HepG2 (cell line): Measurements from ENCODE around the gene KIF3C. TPM values are rescaled to one million over a fixed set of nuclear protein-coding genes. Genes with fewer than 3 reads are reported as not detected.

Source experiments
- EZH2 ChIP-seq: conservative IDR thresholded peaks from 2 replicates; pipeline ENCODE4 v1.6.1; 2012; ENCODE audit warnings: mild to moderate bottlenecking, low read depth, low read length, moderate library complexity
- GRHL1 ChIP-seq: sonication (generic); formaldehyde crosslinking; conservative IDR thresholded peaks from 2 replicates; pipeline ENCODE4 v1.8.0; 2022; ENCODE audit warnings: missing genetic modification reagents
- HINFP ChIP-seq: sonication (generic); formaldehyde crosslinking; IDR thresholded peaks from 2 replicates; pipeline ENCODE4 v1.4.0; 2020; ENCODE audit warnings: low read depth, mild to moderate bottlenecking, missing genetic modification reagents
- KDM4B ChIP-seq: sonication (generic); formaldehyde crosslinking; IDR thresholded peaks from 2 replicates; pipeline ENCODE4 v1.4.0; 2020; ENCODE audit warnings: missing genetic modification reagents
- PHF20 ChIP-seq: sonication (generic); formaldehyde crosslinking; IDR thresholded peaks from 2 replicates; pipeline ENCODE4 v1.5.0; 2020; ENCODE audit warnings: mild to moderate bottlenecking, missing genetic modification reagents
- POLR2G ChIP-seq: fragments of 200-400 bp; formaldehyde crosslinking; IDR thresholded peaks from 2 replicates; pipeline ENCODE4 v1.6.1; 2018; ENCODE audit warnings: mild to moderate bottlenecking, low read depth, low read length, moderate library complexity
- REST ChIP-seq, 2 experiments: IDR thresholded peaks; 2 replicates each; pipeline ENCODE4 v1.6.1; 2011 to 2012; ENCODE audit warnings: low read length in 2 of 2, borderline replicate concordance in 1 of 2, low read depth in 1 of 2, mild to moderate bottlenecking in 1 of 2, moderate library complexity in 1 of 2
- SPEN ChIP-seq: sonication (generic); formaldehyde crosslinking; IDR thresholded peaks from 2 replicates; pipeline ENCODE4 v1.5.1; 2020; ENCODE audit warnings: low read depth, mild to moderate bottlenecking, missing genetic modification reagents
- THAP9 ChIP-seq: sonication (generic); formaldehyde crosslinking; IDR thresholded peaks from 2 replicates; pipeline ENCODE4; 2020; ENCODE audit warnings: missing genetic modification reagents, mild to moderate bottlenecking, borderline replicate concordance
- ZFP82 ChIP-seq: sonication (generic); formaldehyde crosslinking; IDR thresholded peaks from 2 replicates; pipeline ENCODE4 v1.5.1; 2020; ENCODE audit warnings: mild to moderate bottlenecking, missing genetic modification reagents, borderline replicate concordance
- ZNF136 ChIP-seq: sonication (generic); formaldehyde crosslinking; IDR thresholded peaks from 2 replicates; pipeline ENCODE4 v1.8.1; 2022; ENCODE audit warnings: low read depth, mild to moderate bottlenecking, moderate library complexity, missing genetic modification reagents
- ZNF30 ChIP-seq: sonication (generic); formaldehyde crosslinking; IDR thresholded peaks from 2 replicates; pipeline ENCODE4 v1.5.0; 2020; ENCODE audit warnings: mild to moderate bottlenecking, missing genetic modification reagents
- ZNF317 ChIP-seq: sonication (generic); formaldehyde crosslinking; IDR thresholded peaks from 2 replicates; pipeline ENCODE4 v1.5.0; 2020; ENCODE audit warnings: mild to moderate bottlenecking, missing genetic modification reagents
- ZNF335 ChIP-seq: sonication (generic); formaldehyde crosslinking; IDR thresholded peaks from 2 replicates; pipeline ENCODE4 v1.4.0; 2020; ENCODE audit warnings: missing genetic modification reagents
- ZNF354B ChIP-seq: sonication (generic); formaldehyde crosslinking; IDR thresholded peaks from 2 replicates; pipeline ENCODE4 v1.8.0; 2022; ENCODE audit warnings: mild to moderate bottlenecking, missing genetic modification reagents
- ZNF737 ChIP-seq: sonication (generic); formaldehyde crosslinking; IDR thresholded peaks from 2 replicates; pipeline ENCODE4 v1.5.0; 2020; ENCODE audit warnings: missing genetic modification reagents, mild to moderate bottlenecking, borderline replicate concordance
- ZNF883 ChIP-seq: sonication (generic); formaldehyde crosslinking; IDR thresholded peaks from 2 replicates; pipeline ENCODE4 v1.5.1; 2020; ENCODE audit warnings: mild to moderate bottlenecking, missing genetic modification reagents; ENCODE audit errors: not compliant biosample characterization
- polyA plus RNA-seq, 8 experiments: library from polyadenylated mRNA; depleted of rRNA in 3 of 8; stranded (reverse) in 7 of 8; unstranded in 1 of 8; fragments of >200 nt; fragmentation: Illumina TruSeq in 4 of 8; extraction: Trizol in 4 of 8; gene quantifications; 2 replicates each; pipeline versions ENCODE4 v1.2.1 to v1.2.3, GENCODE V29; 2011 to 2016; ENCODE audit warnings: low read depth in 4 of 8, missing spikeins in 1 of 8, mixed read lengths in 1 of 8; ENCODE audit not compliant: insufficient read depth in 1 of 8
- total RNA-seq, 5 experiments: library from RNA; depleted of rRNA; stranded (reverse); fragments of >200 nt; fragmentation: Illumina TruSeq; extraction: Trizol; gene quantifications; 2 replicates each; pipeline ENCODE4 v1.2.3, GENCODE V29; 2016; ENCODE audit warnings: low read depth in 1 of 5

The KIF3C gene
- total and polyA plus RNA-seq, 2 of the 13 experiments (the other 11 are each of a cell fraction or from before 2014, with no cell fraction given), result 3.6 to 4.9 TPM

GRCh38 chr2:25878361-25879132 lies 103.8 kb downstream of the KIF3C start, which contains the start of gene ASXL2 (continued):
- no peak for TF ChIP-seq GRHL1 (CRISPR knock-in tag)
- TF ChIP-seq ZNF354B (CRISPR knock-in tag), result no peak
- no peak for TF ChIP-seq ZFP82 (CRISPR knock-in tag)
- no peak for TF ChIP-seq ZNF30
- peak; percentile 72 for TF ChIP-seq ZNF335
- 0 out of 2 replicates have a peak, but pooled peaks have one; percentile 76 for TF ChIP-seq ZNF136 (CRISPR knock-in tag)
- peak; percentile 29; the same call in 1 of the 2 replicates for TF ChIP-seq KDM4B (CRISPR knock-in tag)
- TF ChIP-seq ZNF883 (CRISPR knock-in tag), result peak; percentile 75
- TF ChIP-seq PHF20, result peak; percentile 76
- no peak for TF ChIP-seq ZNF737 (CRISPR knock-in tag)
- TF ChIP-seq POLR2G, result peak; percentile 97
- TF ChIP-seq SPEN (CRISPR knock-in tag), result peak; percentile 89
- peak; percentile 97 for TF ChIP-seq THAP9
- no peak for TF ChIP-seq HINFP
- no peak for TF ChIP-seq EZH2
- no peak for TF ChIP-seq ZNF317
- TF ChIP-seq REST (IDR thresholded peaks at IDR 0.05; ENCODE audit: borderline replicate concordance in 1 of 2, low read depth in 1 of 2, low read length in 2 of 2), result no peak; a peak in 1 of 4 replicates
